ENCODE measurements around the gene KRT13. TPM values are rescaled to one million over a fixed set of nuclear protein-coding genes. Genes with fewer than 3 reads are reported as not detected.

The KRT13 gene
- polyA plus RNA-seq, 1 donor from 2014 or later = not detected

DNA sequence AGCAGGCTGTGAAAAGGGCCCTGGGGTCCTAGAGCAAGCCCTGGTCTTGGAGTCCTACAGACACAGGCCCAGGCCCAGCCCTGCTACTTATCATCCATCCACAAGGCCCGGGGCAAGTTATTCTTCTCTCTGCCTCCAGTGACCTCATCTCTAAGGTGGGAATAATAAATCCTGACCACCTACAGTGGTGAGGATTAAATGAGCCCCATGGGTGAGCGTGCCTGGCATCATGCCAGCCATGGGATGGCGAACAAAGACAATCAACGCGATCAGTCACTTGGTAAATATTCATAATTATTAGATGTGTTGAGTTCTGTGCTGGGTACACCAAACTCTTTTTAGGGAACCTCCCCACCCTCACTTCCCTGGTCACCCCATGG is 7.7 kb upstream of the KRT13 start:
- H3K9ac ChIP-seq (ENCODE audit: low read length) = no peak overlapping the region
- H3K36me3 ChIP-seq (ENCODE audit: insufficient read depth, low read length) = no peaks in the 10 kb centered on the region
- H3F3A ChIP-seq (ENCODE audit: insufficient read depth, low read length, poor library complexity, severe bottlenecking) = no peaks in the 10 kb centered on the region
- no peaks in the 10 kb centered on the region for H3K27me3 ChIP-seq (ENCODE audit: insufficient read depth, low read depth, low read length)
- no peaks in the 10 kb centered on the region for H4K20me1 ChIP-seq (ENCODE audit: insufficient read depth)
- no peak overlapping the region for H2AFZ ChIP-seq (ENCODE audit: low read depth, low read length)
- H3K9me3 ChIP-seq (ENCODE audit: low read length) = no peaks in the 10 kb centered on the region
- TF ChIP-seq TAF1 (IDR thresholded peaks at IDR 0.05; ENCODE audit: low read depth) (no peak), EP300 (conservative IDR thresholded peaks at IDR 0.05; ENCODE audit: poor library complexity, severe bottlenecking) (no peak), MXI1 (conservative IDR thresholded peaks at IDR 0.05; ENCODE audit: poor library complexity, severe bottlenecking) (no peak), SMC3 (conservative IDR thresholded peaks at IDR 0.05; ENCODE audit: poor library complexity) (no peak), RAD21 (conservative IDR thresholded peaks at IDR 0.05) (no peak), EZH2 (IDR thresholded peaks at IDR 0.05; ENCODE audit: borderline replicate concordance, insufficient read depth, low read length, poor library complexity, severe bottlenecking) (no peak), POLR2AphosphoS5 (IDR thresholded peaks at IDR 0.05) (no peak)
- TF ChIP-seq, protein P1, sequence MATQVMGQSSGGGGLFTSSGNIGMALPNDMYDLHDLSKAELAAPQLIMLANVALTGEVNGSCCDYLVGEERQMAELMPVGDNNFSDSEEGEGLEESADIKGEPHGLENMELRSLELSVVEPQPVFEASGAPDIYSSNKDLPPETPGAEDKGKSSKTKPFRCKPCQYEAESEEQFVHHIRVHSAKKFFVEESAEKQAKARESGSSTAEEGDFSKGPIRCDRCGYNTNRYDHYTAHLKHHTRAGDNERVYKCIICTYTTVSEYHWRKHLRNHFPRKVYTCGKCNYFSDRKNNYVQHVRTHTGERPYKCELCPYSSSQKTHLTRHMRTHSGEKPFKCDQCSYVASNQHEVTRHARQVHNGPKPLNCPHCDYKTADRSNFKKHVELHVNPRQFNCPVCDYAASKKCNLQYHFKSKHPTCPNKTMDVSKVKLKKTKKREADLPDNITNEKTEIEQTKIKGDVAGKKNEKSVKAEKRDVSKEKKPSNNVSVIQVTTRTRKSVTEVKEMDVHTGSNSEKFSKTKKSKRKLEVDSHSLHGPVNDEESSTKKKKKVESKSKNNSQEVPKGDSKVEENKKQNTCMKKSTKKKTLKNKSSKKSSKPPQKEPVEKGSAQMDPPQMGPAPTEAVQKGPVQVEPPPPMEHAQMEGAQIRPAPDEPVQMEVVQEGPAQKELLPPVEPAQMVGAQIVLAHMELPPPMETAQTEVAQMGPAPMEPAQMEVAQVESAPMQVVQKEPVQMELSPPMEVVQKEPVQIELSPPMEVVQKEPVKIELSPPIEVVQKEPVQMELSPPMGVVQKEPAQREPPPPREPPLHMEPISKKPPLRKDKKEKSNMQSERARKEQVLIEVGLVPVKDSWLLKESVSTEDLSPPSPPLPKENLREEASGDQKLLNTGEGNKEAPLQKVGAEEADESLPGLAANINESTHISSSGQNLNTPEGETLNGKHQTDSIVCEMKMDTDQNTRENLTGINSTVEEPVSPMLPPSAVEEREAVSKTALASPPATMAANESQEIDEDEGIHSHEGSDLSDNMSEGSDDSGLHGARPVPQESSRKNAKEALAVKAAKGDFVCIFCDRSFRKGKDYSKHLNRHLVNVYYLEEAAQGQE (IDR thresholded peaks at IDR 0.05; ENCODE audit: borderline replicate concordance) = no peak
- TF ChIP-seq, protein P2, sequence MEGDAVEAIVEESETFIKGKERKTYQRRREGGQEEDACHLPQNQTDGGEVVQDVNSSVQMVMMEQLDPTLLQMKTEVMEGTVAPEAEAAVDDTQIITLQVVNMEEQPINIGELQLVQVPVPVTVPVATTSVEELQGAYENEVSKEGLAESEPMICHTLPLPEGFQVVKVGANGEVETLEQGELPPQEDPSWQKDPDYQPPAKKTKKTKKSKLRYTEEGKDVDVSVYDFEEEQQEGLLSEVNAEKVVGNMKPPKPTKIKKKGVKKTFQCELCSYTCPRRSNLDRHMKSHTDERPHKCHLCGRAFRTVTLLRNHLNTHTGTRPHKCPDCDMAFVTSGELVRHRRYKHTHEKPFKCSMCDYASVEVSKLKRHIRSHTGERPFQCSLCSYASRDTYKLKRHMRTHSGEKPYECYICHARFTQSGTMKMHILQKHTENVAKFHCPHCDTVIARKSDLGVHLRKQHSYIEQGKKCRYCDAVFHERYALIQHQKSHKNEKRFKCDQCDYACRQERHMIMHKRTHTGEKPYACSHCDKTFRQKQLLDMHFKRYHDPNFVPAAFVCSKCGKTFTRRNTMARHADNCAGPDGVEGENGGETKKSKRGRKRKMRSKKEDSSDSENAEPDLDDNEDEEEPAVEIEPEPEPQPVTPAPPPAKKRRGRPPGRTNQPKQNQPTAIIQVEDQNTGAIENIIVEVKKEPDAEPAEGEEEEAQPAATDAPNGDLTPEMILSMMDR (IDR thresholded peaks at IDR 0.05; ENCODE audit: poor library complexity, severe bottlenecking) = no peak
- no peaks in the 10 kb centered on the region for H3K9me2 ChIP-seq (ENCODE audit: insufficient read depth, low read length)
- no peak overlapping the region for H3K27ac ChIP-seq (ENCODE audit: low read length)
- no peaks in the 10 kb centered on the region for H3K79me2 ChIP-seq (replicated peaks; ENCODE audit: insufficient read depth, low read length)
- H3K4me3 ChIP-seq (ENCODE audit: low read length) = no peak overlapping the region
- H3K4me2 ChIP-seq (ENCODE audit: low read length) = no peak overlapping the region

DNA sequence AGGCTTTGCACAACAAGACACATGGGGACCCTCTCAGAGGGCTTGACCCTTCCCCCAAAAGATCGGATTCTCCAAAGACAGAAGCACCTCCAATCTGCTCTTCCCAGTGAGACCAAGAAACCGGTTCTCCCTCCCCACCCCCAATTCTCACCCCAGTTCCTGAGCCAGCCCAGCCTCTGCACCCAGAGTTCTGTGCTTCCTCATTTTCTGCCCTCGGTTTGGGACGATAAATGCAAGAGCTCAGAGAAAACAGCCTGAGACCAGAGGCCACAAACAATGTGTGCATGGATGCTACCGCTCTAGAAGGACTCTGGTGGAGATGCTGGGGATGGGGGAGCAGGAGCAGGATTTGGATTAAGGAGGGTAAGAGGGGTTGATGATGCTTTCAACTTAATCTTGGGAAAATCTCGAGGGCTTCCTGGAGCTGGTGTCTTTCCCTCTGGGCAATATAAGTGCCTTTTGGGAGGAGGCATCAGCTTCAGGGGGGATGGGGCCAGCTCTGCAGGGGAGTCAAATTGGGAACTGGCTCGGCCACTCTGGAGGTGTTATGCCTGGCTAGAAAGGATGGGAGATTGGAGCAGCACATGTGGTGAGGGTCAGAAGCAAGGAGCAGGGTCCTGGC is 7.2 kb upstream of the KRT13 start:
- Histone ChIP-seq H2AFZ (ENCODE audit: low read depth, low read length) (no peak overlapping the region), H3K9ac (ENCODE audit: low read length) (no peak overlapping the region), H3K9me3 (ENCODE audit: low read length) (no peaks in the 10 kb centered on the region), H3K79me2 (replicated peaks; ENCODE audit: insufficient read depth, low read length) (no peaks in the 10 kb centered on the region), H3K4me3 (ENCODE audit: low read length) (no peak overlapping the region), H3K27me3 (ENCODE audit: insufficient read depth, low read depth, low read length) (no peaks in the 10 kb centered on the region), H3K4me2 (ENCODE audit: low read length) (no peak overlapping the region), H3K9me2 (ENCODE audit: insufficient read depth, low read length) (no peaks in the 10 kb centered on the region), H3F3A (ENCODE audit: insufficient read depth, low read length, poor library complexity, severe bottlenecking) (no peaks in the 10 kb centered on the region), H3K36me3 (ENCODE audit: insufficient read depth, low read length) (no peaks in the 10 kb centered on the region), H3K27ac (ENCODE audit: low read length) (no peak overlapping the region), H4K20me1 (ENCODE audit: insufficient read depth) (no peaks in the 10 kb centered on the region)
- no peak for TF ChIP-seq EP300 (conservative IDR thresholded peaks at IDR 0.05; ENCODE audit: poor library complexity, severe bottlenecking)
- no peak for TF ChIP-seq MXI1 (conservative IDR thresholded peaks at IDR 0.05; ENCODE audit: poor library complexity, severe bottlenecking)
- TF ChIP-seq, protein P1 (IDR thresholded peaks at IDR 0.05; ENCODE audit: borderline replicate concordance) = no peak
- no peak for TF ChIP-seq EZH2 (IDR thresholded peaks at IDR 0.05; ENCODE audit: borderline replicate concordance, insufficient read depth, low read length, poor library complexity, severe bottlenecking)
- no peak for TF ChIP-seq SMC3 (conservative IDR thresholded peaks at IDR 0.05; ENCODE audit: poor library complexity)
- TF ChIP-seq TAF1 (IDR thresholded peaks at IDR 0.05; ENCODE audit: low read depth) = no peak
- no peak for TF ChIP-seq RAD21 (conservative IDR thresholded peaks at IDR 0.05)
- TF ChIP-seq, protein P2 (IDR thresholded peaks at IDR 0.05; ENCODE audit: poor library complexity, severe bottlenecking) = no peak
- TF ChIP-seq POLR2AphosphoS5 (IDR thresholded peaks at IDR 0.05) = no peak

All from neural cell (in vitro differentiated cells).